HEK293 (cell line): ENCODE measurements around the gene SUPT3H.
A peak's percentile ranks its signal among the peaks of the same experiment; 100 is the strongest.

ENCODE experiments used
- BCL6B ChIP-seq: fragments of 450-650 bp; formaldehyde crosslinking; IDR thresholded peaks from 2 replicates; pipeline ENCODE4 v1.5.1; 2017; ENCODE audit warnings: missing biosample characterization, missing genetic modification characterization
- FEZF1 ChIP-seq: fragments of 450-650 bp; formaldehyde crosslinking; IDR thresholded peaks from 2 replicates; pipeline ENCODE4 v1.5.1; 2016; ENCODE audit warnings: missing biosample characterization, missing genetic modification characterization
- IKZF3 ChIP-seq: fragments of 450-650 bp; IDR thresholded peaks from 2 replicates; pipeline ENCODE4 v1.5.0; 2018; ENCODE audit warnings: missing biosample characterization, mild to moderate bottlenecking, missing genetic modification characterization, moderate library complexity
- KLF1 ChIP-seq: fragments of 450-650 bp; formaldehyde crosslinking; IDR thresholded peaks from 2 replicates; pipeline ENCODE4 v1.5.1; 2016; ENCODE audit warnings: missing biosample characterization, missing genetic modification characterization
- KLF8 ChIP-seq: fragments of 450-650 bp; formaldehyde crosslinking; IDR thresholded peaks from 2 replicates; pipeline ENCODE4 v1.5.1; 2016; ENCODE audit warnings: missing biosample characterization, missing genetic modification characterization
- MYNN ChIP-seq: fragments of 450-650 bp; formaldehyde crosslinking; IDR thresholded peaks from 2 replicates; pipeline ENCODE4 v1.5.1; 2016; ENCODE audit warnings: missing biosample characterization, missing genetic modification characterization, borderline replicate concordance
- MZF1 ChIP-seq: fragments of 450-650 bp; formaldehyde crosslinking; IDR thresholded peaks from 2 replicates; pipeline ENCODE4 v1.5.1; 2017; ENCODE audit warnings: missing biosample characterization, missing genetic modification characterization, borderline replicate concordance
- OSR2 ChIP-seq: fragments of 450-650 bp; formaldehyde crosslinking; IDR thresholded peaks from 2 replicates; pipeline ENCODE4 v1.5.1; 2016; ENCODE audit warnings: missing biosample characterization, missing genetic modification characterization
- PRDM10 ChIP-seq: fragments of 450-650 bp; formaldehyde crosslinking; IDR thresholded peaks from 2 replicates; pipeline ENCODE4 v1.5.1; 2016; ENCODE audit warnings: missing biosample characterization, missing genetic modification characterization
- SCRT1 ChIP-seq: fragments of 450-650 bp; formaldehyde crosslinking; IDR thresholded peaks from 2 replicates; pipeline ENCODE4 v1.5.1; 2016; ENCODE audit warnings: missing biosample characterization, missing genetic modification characterization, borderline replicate concordance
- SCRT2 ChIP-seq: fragments of 450-650 bp; formaldehyde crosslinking; IDR thresholded peaks from 2 replicates; pipeline ENCODE4 v1.5.1; 2016; ENCODE audit warnings: missing biosample characterization, missing genetic modification characterization
- SP7 ChIP-seq: fragments of 450-650 bp; formaldehyde crosslinking; IDR thresholded peaks from 2 replicates; pipeline ENCODE4 v1.5.1; 2016; ENCODE audit warnings: missing biosample characterization, missing genetic modification characterization
- WT1 ChIP-seq: fragments of 450-650 bp; formaldehyde crosslinking; IDR thresholded peaks from 2 replicates; pipeline ENCODE4 v1.5.1; 2016; ENCODE audit warnings: missing biosample characterization, missing genetic modification characterization
- ZBTB44 ChIP-seq: fragments of 450-650 bp; IDR thresholded peaks from 2 replicates; pipeline ENCODE4 v1.5.1; 2018; ENCODE audit warnings: missing biosample characterization, mild to moderate bottlenecking, missing genetic modification characterization
- ZBTB48 ChIP-seq: fragments of 450-650 bp; formaldehyde crosslinking; IDR thresholded peaks from 2 replicates; pipeline ENCODE4 v1.5.1; 2016; ENCODE audit warnings: missing biosample characterization, missing genetic modification characterization
- ZFP37 ChIP-seq: fragments of 450-650 bp; formaldehyde crosslinking; IDR thresholded peaks from 2 replicates; pipeline ENCODE4 v1.5.1; 2016; ENCODE audit warnings: missing biosample characterization, missing genetic modification characterization
- ZNF133 ChIP-seq: fragments of 450-650 bp; formaldehyde crosslinking; IDR thresholded peaks from 2 replicates; pipeline ENCODE4 v1.5.1; 2016; ENCODE audit warnings: missing biosample characterization, missing genetic modification characterization
- ZNF2 ChIP-seq: fragments of 450-650 bp; formaldehyde crosslinking; IDR thresholded peaks from 2 replicates; pipeline ENCODE4 v1.5.1; 2016; ENCODE audit warnings: missing biosample characterization, missing genetic modification characterization
- ZNF24 ChIP-seq: fragments of 450-650 bp; formaldehyde crosslinking; IDR thresholded peaks from 2 replicates; pipeline ENCODE4 v1.5.1; 2016; ENCODE audit warnings: missing biosample characterization, missing genetic modification characterization
- ZNF302 ChIP-seq: fragments of 450-650 bp; formaldehyde crosslinking; IDR thresholded peaks from 2 replicates; pipeline ENCODE4 v1.5.1; 2016; ENCODE audit warnings: missing biosample characterization, missing genetic modification characterization, low read depth
- ZNF335 ChIP-seq: fragments of 450-650 bp; formaldehyde crosslinking; conservative IDR thresholded peaks from 2 replicates; pipeline ENCODE4 v1.5.1; 2016; ENCODE audit warnings: missing biosample characterization, missing genetic modification characterization
- ZNF449 ChIP-seq: fragments of 450-650 bp; formaldehyde crosslinking; IDR thresholded peaks from 2 replicates; pipeline ENCODE4 v1.5.1; 2017; ENCODE audit warnings: missing biosample characterization, mild to moderate bottlenecking, missing genetic modification characterization, moderate library complexity
- ZNF501 ChIP-seq: fragments of 450-650 bp; formaldehyde crosslinking; IDR thresholded peaks from 2 replicates; pipeline ENCODE4 v1.5.1; 2016; ENCODE audit warnings: missing biosample characterization, missing genetic modification characterization
- ZNF580 ChIP-seq: fragments of 450-650 bp; formaldehyde crosslinking; IDR thresholded peaks from 2 replicates; pipeline ENCODE4 v1.5.1; 2016; ENCODE audit warnings: missing biosample characterization, missing genetic modification characterization
- ZNF585B ChIP-seq: fragments of 450-650 bp; formaldehyde crosslinking; IDR thresholded peaks from 2 replicates; pipeline ENCODE4 v1.5.1; 2016; ENCODE audit warnings: missing biosample characterization, missing genetic modification characterization
- ZNF596 ChIP-seq: fragments of 450-650 bp; IDR thresholded peaks from 2 replicates; pipeline ENCODE4 v1.5.0; 2018; ENCODE audit warnings: missing biosample characterization, mild to moderate bottlenecking, missing genetic modification characterization, moderate library complexity
- ZNF610 ChIP-seq: fragments of 450-650 bp; formaldehyde crosslinking; IDR thresholded peaks from 2 replicates; pipeline ENCODE4 v1.5.1; 2016; ENCODE audit warnings: missing biosample characterization, missing genetic modification characterization, borderline replicate concordance
- ZNF624 ChIP-seq: fragments of 450-650 bp; formaldehyde crosslinking; IDR thresholded peaks from 2 replicates; pipeline ENCODE4 v1.5.1; 2017; ENCODE audit warnings: missing biosample characterization, missing genetic modification characterization
- ZNF629 ChIP-seq: fragments of 450-650 bp; formaldehyde crosslinking; IDR thresholded peaks from 2 replicates; pipeline ENCODE4 v1.5.1; 2017; ENCODE audit warnings: missing biosample characterization, missing genetic modification characterization
- ZNF664 ChIP-seq: fragments of 450-650 bp; formaldehyde crosslinking; IDR thresholded peaks from 2 replicates; pipeline ENCODE4 v1.5.1; 2016; ENCODE audit warnings: missing biosample characterization, missing genetic modification characterization
- ZNF843 ChIP-seq: fragments of 450-650 bp; formaldehyde crosslinking; IDR thresholded peaks from 2 replicates; pipeline ENCODE4 v1.5.1; 2016; ENCODE audit warnings: missing biosample characterization, missing genetic modification characterization
- ZSCAN30 ChIP-seq: fragments of 450-650 bp; IDR thresholded peaks from 2 replicates; pipeline ENCODE4 v1.5.1; 2018; ENCODE audit warnings: missing biosample characterization, mild to moderate bottlenecking, missing genetic modification characterization, moderate library complexity
- ZXDB ChIP-seq: fragments of 450-650 bp; formaldehyde crosslinking; IDR thresholded peaks from 2 replicates; pipeline ENCODE4 v1.5.1; 2016; ENCODE audit warnings: missing biosample characterization, missing genetic modification characterization

The SUPT3H gene

GRCh38 chr6:44800171-44800783 is 577.5 kb downstream of the SUPT3H start (continued):
- TF ChIP-seq SCRT1 (tag by site-specific recombination) (peak; percentile 59; the same call in 1 of the 2 replicates), ZNF843 (tag by site-specific recombination) (peak; percentile 87), ZNF2 (tag by site-specific recombination) (no peak), ZNF585B (tag by site-specific recombination) (no peak), IKZF3 (tag by site-specific recombination) (peak; percentile 23; the same call in 1 of the 2 replicates), FEZF1 (peak; percentile 89), ZBTB44 (tag by site-specific recombination) (peak; percentile 93), ZNF664 (tag by site-specific recombination) (no peak), ZNF302 (tag by site-specific recombination) (0 out of 2 replicates have a peak, but pooled peaks have one; percentile 42), ZNF133 (tag by site-specific recombination) (no peak), OSR2 (tag by site-specific recombination) (peak; percentile 87), MZF1 (0 out of 2 replicates have a peak, but pooled peaks have one; percentile 63), ZNF449 (tag by site-specific recombination) (peak; percentile 35; the same call in 1 of the 2 replicates), ZNF610 (tag by site-specific recombination) (peak; percentile 81; the same call in 1 of the 2 replicates), ZBTB48 (tag by site-specific recombination) (peak; percentile 17; the same call in 1 of the 2 replicates), ZNF501 (tag by site-specific recombination) (peak; percentile 45; the same call in 1 of the 2 replicates), SP7 (tag by site-specific recombination) (peak; percentile 79; the same call in 1 of the 2 replicates), SCRT2 (tag by site-specific recombination) (peak; percentile 98), ZNF335 (peak; percentile 32), ZNF24 (tag by site-specific recombination) (0 out of 2 replicates have a peak, but pooled peaks have one; percentile 26), ZSCAN30 (tag by site-specific recombination) (0 out of 2 replicates have a peak, but pooled peaks have one; percentile 42), BCL6B (0 out of 2 replicates have a peak, but pooled peaks have one; percentile 18), MYNN (tag by site-specific recombination) (no peak), ZXDB (tag by site-specific recombination) (peak; percentile 93), KLF1 (tag by site-specific recombination) (0 out of 2 replicates have a peak, but pooled peaks have one; percentile 16), KLF8 (tag by site-specific recombination) (0 out of 2 replicates have a peak, but pooled peaks have one; percentile 34), ZNF624 (tag by site-specific recombination) (no peak), ZNF580 (tag by site-specific recombination) (peak; percentile 82), ZNF596 (tag by site-specific recombination) (peak; percentile 27; the same call in 1 of the 2 replicates), ZFP37 (tag by site-specific recombination) (no peak), PRDM10 (tag by site-specific recombination) (peak; percentile 44; the same call in 1 of the 2 replicates), ZNF629 (tag by site-specific recombination) (no peak), WT1 (tag by site-specific recombination) (peak; percentile 96)
